LNCaP clone FGC (cell line): ENCODE measurements around the gene EIF4G3.

Experiments used
- DNase-seq: peaks from one replicate; pipeline ENCODE4 v3.0.0-alpha.2; 2011; ENCODE audit warnings: low read depth
- H3K4me3 ChIP-seq: 2 replicates; pipeline ENCODE4 v1.5.1; 2011; ENCODE audit warnings: mild to moderate bottlenecking, low read depth, low read length, control low read depth
- TF ChIP-seq, protein P1 (sequence below): IDR thresholded peaks from 2 replicates; pipeline ENCODE4 v1.5.1; 2012; ENCODE audit warnings: mild to moderate bottlenecking; ENCODE audit not compliant: control insufficient read depth, insufficient read depth; ENCODE audit errors: extremely low read depth

Gene EIF4G3

DNA sequence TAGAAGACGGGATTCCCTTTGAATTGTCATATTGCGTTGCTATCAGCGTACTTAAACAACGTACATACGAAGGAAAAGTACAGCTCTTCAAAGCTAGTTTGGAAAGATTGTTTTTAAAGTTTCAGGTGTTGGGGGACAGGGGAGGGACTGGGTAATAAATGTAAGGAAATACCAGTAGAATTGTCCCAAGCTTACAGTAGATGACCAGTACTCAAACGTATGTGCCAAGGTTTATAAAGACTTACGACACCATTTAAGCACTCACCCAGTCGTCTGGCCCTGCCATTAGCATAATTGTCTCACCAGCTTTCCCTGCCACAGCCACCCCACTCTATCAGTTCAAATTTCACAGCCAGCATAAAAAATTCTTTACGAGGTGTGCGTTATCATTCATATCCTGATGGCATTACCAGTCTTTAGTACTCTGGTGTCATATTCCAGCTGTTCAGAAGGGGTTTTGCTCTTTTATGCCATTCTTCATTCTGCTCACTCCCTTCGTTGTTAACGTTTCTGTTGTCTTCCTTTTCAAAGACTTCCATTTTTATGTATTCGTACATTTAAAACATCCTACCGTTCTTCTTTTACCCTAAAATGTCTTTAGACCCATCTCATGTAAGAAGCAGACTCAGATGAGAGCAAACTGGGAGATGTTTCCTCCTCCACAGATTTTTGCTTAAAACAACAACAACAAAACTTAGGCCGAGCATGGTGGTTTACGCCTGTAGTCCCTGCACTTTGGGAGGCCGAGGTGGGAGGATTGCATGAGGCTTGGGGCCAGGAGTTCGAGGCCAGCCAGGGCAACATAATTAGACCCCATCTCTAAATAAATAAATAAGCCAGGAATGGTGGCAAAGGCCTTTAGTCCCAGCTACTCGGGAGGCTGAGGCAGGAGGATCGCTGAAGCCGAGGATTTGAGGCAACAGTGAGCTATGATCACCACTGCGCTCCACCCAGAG, 388.6 kb downstream of the EIF4G3 start:
- TF ChIP-seq, protein P1, sequence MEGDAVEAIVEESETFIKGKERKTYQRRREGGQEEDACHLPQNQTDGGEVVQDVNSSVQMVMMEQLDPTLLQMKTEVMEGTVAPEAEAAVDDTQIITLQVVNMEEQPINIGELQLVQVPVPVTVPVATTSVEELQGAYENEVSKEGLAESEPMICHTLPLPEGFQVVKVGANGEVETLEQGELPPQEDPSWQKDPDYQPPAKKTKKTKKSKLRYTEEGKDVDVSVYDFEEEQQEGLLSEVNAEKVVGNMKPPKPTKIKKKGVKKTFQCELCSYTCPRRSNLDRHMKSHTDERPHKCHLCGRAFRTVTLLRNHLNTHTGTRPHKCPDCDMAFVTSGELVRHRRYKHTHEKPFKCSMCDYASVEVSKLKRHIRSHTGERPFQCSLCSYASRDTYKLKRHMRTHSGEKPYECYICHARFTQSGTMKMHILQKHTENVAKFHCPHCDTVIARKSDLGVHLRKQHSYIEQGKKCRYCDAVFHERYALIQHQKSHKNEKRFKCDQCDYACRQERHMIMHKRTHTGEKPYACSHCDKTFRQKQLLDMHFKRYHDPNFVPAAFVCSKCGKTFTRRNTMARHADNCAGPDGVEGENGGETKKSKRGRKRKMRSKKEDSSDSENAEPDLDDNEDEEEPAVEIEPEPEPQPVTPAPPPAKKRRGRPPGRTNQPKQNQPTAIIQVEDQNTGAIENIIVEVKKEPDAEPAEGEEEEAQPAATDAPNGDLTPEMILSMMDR, result no peak
- no peak for DNase-seq
- peak overlapping the region; percentile 80 for H3K4me3 ChIP-seq

DNA sequence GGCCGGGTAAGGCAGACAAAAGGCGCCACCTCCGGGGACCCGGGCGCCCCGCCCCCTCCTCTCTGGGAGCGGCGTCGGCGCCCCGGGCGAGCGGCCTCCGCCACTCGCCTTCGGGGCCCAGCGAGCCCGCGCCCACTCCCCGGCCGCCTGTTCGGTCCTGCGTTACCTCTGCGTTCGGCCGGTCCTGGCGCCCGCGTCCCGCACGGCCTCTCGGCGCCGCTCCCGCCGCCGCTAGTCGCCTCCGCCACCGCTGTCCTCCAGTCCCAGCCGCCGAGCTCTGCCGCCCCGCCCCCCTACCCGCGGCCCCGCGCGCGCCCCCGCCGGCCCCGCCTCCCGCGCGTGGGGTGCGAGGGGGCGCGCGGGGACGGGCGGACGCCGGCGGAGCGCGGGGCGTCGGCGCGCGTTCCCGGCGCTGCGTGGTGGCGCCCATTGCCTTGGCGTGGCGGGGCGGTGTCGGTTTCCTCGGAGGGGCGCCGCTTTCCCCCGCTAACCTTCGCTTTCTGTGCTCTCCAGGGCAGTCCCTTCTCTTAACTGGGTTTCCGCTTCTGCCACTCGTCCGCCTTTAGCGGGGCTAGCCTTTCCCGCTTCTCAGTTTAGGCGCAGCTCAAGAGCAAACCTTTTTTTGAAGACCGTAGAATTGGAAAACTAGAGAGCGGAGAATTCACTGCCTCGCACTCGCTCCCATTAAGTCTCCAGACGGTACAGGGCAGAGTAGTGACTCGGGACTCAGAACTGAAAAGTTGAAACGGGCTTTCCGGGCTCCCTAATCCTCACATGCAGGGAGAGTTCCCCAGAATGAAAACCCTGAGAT, 389.5 kb downstream of the EIF4G3 start, which contains the start of gene HP1BP3:
TSS of gene HP1BP3 (minus strand) at position 279 of the 811 bp plus-strand sequence. CDS start 6,867 bp downstream, outside the sequence.
- no peak for DNase-seq
- TF ChIP-seq, protein P1, result no peak
- peak within 1 kb of the TSS; percentile 80 for H3K4me3 ChIP-seq

DNA sequence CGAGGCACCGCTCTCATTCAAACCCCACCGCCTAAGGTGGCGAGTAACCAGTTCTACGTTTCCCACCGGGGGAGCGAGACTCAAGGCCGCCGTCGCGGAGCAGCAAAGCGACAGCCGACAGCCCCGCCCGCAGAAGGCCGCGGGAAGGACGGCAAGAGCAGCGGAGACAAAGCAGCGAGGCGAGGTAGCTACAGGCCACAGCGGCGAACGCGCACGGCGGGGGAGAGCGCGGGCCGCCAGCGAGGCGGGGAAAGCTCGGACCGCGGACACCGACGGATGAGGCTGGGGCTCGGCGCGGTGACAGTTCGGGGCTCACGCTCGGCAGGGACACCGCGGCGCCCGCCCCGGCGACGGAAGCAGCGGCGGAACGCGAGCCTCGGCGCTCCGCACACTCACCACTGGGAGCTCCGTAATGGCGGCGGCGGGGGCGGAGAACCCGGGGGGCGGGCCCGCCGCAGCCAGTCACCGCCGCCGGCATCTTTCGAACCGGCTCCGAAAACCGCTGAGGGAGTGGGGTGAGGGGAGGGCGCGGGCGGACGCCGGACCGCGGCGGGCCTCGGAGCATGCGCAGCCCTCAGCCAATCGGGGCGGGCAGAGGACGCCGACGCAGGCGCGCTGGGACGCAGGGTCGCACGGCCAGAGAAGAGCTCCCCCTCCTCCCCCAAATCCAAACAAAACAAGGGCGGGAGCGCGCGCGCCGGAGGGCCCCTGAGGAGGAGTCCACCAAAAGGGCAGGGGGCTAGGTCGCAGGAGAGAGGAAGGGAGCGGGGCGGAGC, 390.3 kb downstream of the EIF4G3 start:
- peak; percentile 37 for DNase-seq
- peak overlapping the region; percentile 80 for H3K4me3 ChIP-seq
- TF ChIP-seq, protein P1, result no peak

DNA sequence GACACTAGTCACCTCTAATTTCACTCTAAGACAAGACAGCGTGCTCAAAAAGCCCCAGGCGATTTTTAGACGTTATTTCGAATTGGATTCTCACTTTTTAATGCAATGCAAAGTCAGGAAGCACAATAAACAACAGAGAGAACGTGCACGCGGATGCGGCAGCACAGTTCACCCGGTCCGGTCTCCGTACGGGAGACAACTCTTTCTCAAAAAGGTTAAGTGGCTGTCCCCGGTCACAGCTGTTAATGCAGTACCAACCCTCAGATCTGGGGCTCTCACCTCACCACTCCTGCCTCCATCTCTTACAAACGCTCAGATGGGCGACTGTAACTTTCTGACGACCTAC, 390.8 kb downstream of the EIF4G3 start:
- TF ChIP-seq, protein P1, result no peak
- no peak for DNase-seq
- peak overlapping the region; percentile 80 for H3K4me3 ChIP-seq

DNA sequence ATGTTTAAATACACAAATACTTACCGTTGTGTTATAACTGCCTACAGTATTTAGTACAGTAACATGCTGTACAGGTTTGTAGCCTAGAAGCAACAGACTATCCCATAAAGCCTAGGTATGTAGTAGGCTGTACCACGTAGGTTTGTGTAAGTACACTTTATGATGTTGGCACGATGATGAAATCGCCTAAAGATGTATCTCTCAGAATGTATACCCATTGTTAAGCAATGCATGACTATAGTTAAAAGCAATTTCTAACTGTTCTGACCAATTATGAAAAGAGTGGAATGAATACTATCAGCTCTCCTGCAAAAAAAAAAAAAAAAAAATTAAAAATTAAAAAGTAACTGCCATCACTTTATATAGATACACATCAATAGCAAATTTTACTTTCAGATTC, 401.0 kb downstream of the EIF4G3 start:
- TF ChIP-seq, protein P1, result no peak
- no peak overlapping the region for H3K4me3 ChIP-seq
- no peak for DNase-seq

DNA sequence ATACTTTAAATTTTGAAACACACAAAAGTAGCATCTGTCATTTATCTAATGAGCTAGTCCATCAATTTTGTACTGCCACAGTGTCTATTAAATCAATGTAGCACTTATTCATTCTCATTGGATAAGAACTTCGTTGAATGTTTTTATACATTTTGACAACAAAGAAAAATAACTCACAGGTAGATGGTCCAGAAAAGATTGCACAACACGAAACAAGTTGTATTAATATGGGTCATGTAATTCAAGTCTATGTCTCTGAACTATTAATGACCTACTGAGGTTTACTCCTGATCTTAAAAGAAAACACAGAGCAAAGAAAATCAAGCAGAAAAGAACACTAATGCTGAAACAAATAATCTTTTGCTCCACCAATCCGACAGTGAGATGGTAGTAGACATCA, 404.9 kb downstream of the EIF4G3 start:
- no peak for DNase-seq
- no peak overlapping the region for H3K4me3 ChIP-seq
- TF ChIP-seq, protein P1, result no peak
